ENCODE data around the gene STRADB. TPM values are rescaled to one million over a fixed set of nuclear protein-coding genes. Genes with fewer than 3 reads are reported as not detected.

Gene STRADB
- total and polyA plus RNA-seq, 2 of the 4 experiments (the other 2 are of a cell fraction) = 14.9 to 31.5 TPM

DNA sequence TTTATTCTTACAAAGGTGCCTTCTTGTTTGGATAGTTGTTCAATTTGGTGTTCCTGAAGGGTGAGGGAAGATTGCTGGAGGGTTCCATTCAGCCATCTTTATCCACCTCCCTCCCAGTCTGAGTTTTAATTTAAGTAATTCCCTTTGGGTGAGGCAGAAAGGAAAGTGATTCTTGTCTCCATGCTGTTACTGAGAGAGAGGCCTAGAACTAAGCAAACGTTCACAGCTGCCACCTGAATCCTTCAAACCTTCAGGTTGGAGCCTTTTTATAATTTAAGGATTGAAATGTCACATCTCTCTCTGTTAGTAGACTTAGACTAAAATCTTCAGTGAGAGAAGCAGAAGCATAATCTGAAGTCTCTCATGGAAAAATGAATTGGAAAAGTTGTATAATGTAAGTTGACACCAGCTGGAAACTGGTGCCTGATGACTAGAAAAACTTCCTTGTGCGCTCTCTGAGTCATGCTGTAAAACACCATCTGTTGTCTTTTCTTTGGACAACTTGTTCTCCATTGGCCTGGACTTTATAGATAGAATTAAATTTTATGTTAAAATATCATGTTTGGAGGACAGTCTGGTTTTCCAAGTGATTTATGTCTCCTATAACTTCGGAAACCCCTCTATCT is 14.6 kb downstream of the STRADB start:
- H3K4ac ChIP-seq (ENCODE audit: low read depth, low read length) = peak overlapping the region; percentile 5; the same call in 1 of the 2 replicates
- WGBS, 2 experiments (ENCODE audit: extremely low coverage in 2 of 2, insufficient read length in 1 of 2) = no CpG with 5 or more reads among the region's 3 CpGs
- peak overlapping the region; percentile 41; the same call in 1 of the 2 replicates for H4K5ac ChIP-seq (ENCODE audit: low read depth, low read length)
- no peaks in the 10 kb centered on the region for H3K27me3 ChIP-seq (ENCODE audit: control insufficient read depth, insufficient read depth, low read length)
- H4K8ac ChIP-seq (ENCODE audit: low read depth in 2 of 2, low read length in 2 of 2) = peak overlapping the region; percentile 7 to 46; a peak in 2 of 4 replicates
- peak overlapping the region; percentile 50; the same call in 1 of the 2 replicates for H2BK120ac ChIP-seq (ENCODE audit: low read depth, low read length)
- BruUV-seq (replicated peaks) = no TSS peak
- H3K4me3 ChIP-seq (ENCODE audit: insufficient read depth, low read depth, low read length) = no peak overlapping the region
- no peak overlapping the region for H2AK9ac ChIP-seq (replicated peaks; ENCODE audit: low read depth, low read length, poor library complexity)
- H3K9me3 ChIP-seq (ENCODE audit: control insufficient read depth, insufficient read depth, low read length) = peaks cover under 1% of the 10 kb centered on the region; the same call in 1 of the 2 replicates
- peak overlapping the region; percentile 71 for H3K4me2 ChIP-seq (ENCODE audit: low read depth, low read length)
- peak overlapping the region; percentile 68; the same call in 1 of the 2 replicates for H3K27ac ChIP-seq (ENCODE audit: insufficient read depth, low read length)
- peaks cover 19% of the 10 kb centered on the region for H3K4me1 ChIP-seq (ENCODE audit: control insufficient read depth, insufficient read depth, low read length)
- H2AFZ ChIP-seq (replicated peaks; ENCODE audit: low read length, poor library complexity) = no peak overlapping the region
- peak; percentile 75; the same call in 1 of the 2 replicates for TF ChIP-seq RFX5 (IDR thresholded peaks at IDR 0.05; ENCODE audit: low read depth, low read length)
- TF ChIP-seq CHD1 (IDR thresholded peaks at IDR 0.05; ENCODE audit: low read depth, low read length) = no peak
- TF ChIP-seq FOS (IDR thresholded peaks at IDR 0.05; ENCODE audit: low read depth, low read length) = peak; percentile 70; the same call in 1 of the 2 replicates
- 0 out of 2 replicates have a peak, but pooled peaks have one; percentile 10 for TF ChIP-seq MXI1 (IDR thresholded peaks at IDR 0.05; ENCODE audit: borderline replicate concordance, low read depth, low read length)
- no peak for TF ChIP-seq BHLHE40 (IDR thresholded peaks at IDR 0.05; ENCODE audit: low read depth, low read length)
- peak overlapping the region; percentile 58; the same call in 1 of the 2 replicates for H3K18ac ChIP-seq (ENCODE audit: low read depth, low read length)
- H3K79me1 ChIP-seq (ENCODE audit: low read depth in 1 of 2, low read length in 2 of 2) = peaks cover 1 to 15% of the 10 kb centered on the region in 2 experiments; a peak in 2 of 4 replicates
- peak overlapping the region; percentile 1; the same call in 1 of the 2 replicates for H3K23ac ChIP-seq (ENCODE audit: low read depth, low read length)
- ATAC-seq (ENCODE audit: low read depth) (peak; percentile 85), DNase-seq (peak; percentile 90)
- ChIA-PET CTCF (interaction anchor here (0.6 to 1.2 kb wide), 3 partner anchors 14 to 242 kb away, joined by 3 to 7 read pairs (median 4); no protein-coding TSS in a partner anchor), POLR2A (ENCODE audit: unreplicated experiment) (no interaction called here)
- 0 out of 2 replicates have a peak overlapping the region, but pooled peaks have one; percentile 21 for H3K9ac ChIP-seq (ENCODE audit: low read depth, low read length)
- intact Hi-C loops (cut with micrococcal nuclease) = no loop called here
- peak overlapping the region; percentile 63 for H2BK5ac ChIP-seq (ENCODE audit: low read depth, low read length, poor library complexity, severe bottlenecking)
- peak overlapping the region; percentile 4; the same call in 1 of the 2 replicates for H2BK20ac ChIP-seq (ENCODE audit: low read depth, low read length)
- H3K56ac ChIP-seq (ENCODE audit: extremely low read depth, insufficient read depth, low read length) = no peak overlapping the region
- H4K91ac ChIP-seq (ENCODE audit: insufficient read depth, low read depth, low read length) = no peak overlapping the region
- dilution Hi-C loops (cut with HindIII; ENCODE audit: low sequenced_read_pairs, unreplicated experiment) = no loop called here
- peak overlapping the region; percentile 1; the same call in 1 of the 2 replicates for H2AK5ac ChIP-seq (ENCODE audit: low read depth, low read length)
- H4K20me1 ChIP-seq (ENCODE audit: insufficient read depth, low read length) = no peaks in the 10 kb centered on the region
- H3K9me1 ChIP-seq (ENCODE audit: insufficient read depth, low read length) = peaks cover 4% of the 10 kb centered on the region
- in situ Hi-C loops (cut with MboI; ENCODE audit: low sequenced_read_pairs) = no loop called here
- peak overlapping the region; percentile 2; the same call in 1 of the 2 replicates for H3K14ac ChIP-seq (replicated peaks; ENCODE audit: low read depth, low read length)
- H2BK15ac ChIP-seq (ENCODE audit: low read depth, low read length) = no peak overlapping the region; the same call in 2 of the 3 replicates
- H3K36me3 ChIP-seq (ENCODE audit: control insufficient read depth, insufficient read depth, low read length) = peaks cover 8% of the 10 kb centered on the region; the same call in 1 of the 2 replicates
